Sciatic nerve (tissue), 2 donors: ENCODE results near the gene HOXB6. TPM values are rescaled to one million over a fixed set of nuclear protein-coding genes. Genes with fewer than 3 reads are reported as not detected.

ENCODE experiments used
- ATAC-seq: fragments of 200-7000 bp; cut with Tn5 transposase; one replicate; pipeline ENCODE4 v1.9.1; 2020; ENCODE audit warnings: mild to moderate bottlenecking, moderate library complexity
- DNase-seq: peaks from one replicate; pipeline ENCODE4 v3.0.0-alpha.2; 2020; ENCODE audit warnings: low spot score
- intact Hi-C: fragments of 100-400 bp; cut with DNase I; formaldehyde crosslinking; loops from one replicate; pipeline ENCODE4 v1.14.2; 2022
- microRNA-seq: library from miRNA; unstranded; fragments of <30 nt; microRNA quantifications from one replicate; pipeline ENCODE4 v1.2.0, GENCODE V29; 2020
- total RNA-seq: library from RNA; stranded (reverse); fragmentation: NEBNext Ultra II Directional; extraction: Animal tissue kit (Norgen Biotek cat#: 25700); gene quantifications from one replicate; pipeline ENCODE4 v1.2.1, GENCODE V29; 2021
- donor health status: DM: no; HTN: no; CAD: no.
- donor health status: DM: no; HTN: no; CAD: no.

Gene HOXB6
- total RNA-seq, 1 donor from 2014 or later = 6.3 TPM

- DNase-seq = no peak
- intact Hi-C loops = no loop called here
- ATAC-seq = peak; percentile 32
Observed at GRCh38 chr17:48552466-48553189, 52.2 kb downstream of the HOXB6 start.

- intact Hi-C loops = loop anchor here (2.0 kb wide), 1 partner anchor 61 kb away; no protein-coding TSS in a partner anchor
- no peak for ATAC-seq
- DNase-seq = no peak
Observed at GRCh38 chr17:48551596-48552465, 53.0 kb downstream of the HOXB6 start.

GRCh38 chr17:48551214-48551555 lies 53.6 kb downstream of the HOXB6 start:
- intact Hi-C loops = loop anchor here (2.0 kb wide), 1 partner anchor 62 kb away; no protein-coding TSS in a partner anchor
- no peak for ATAC-seq
- DNase-seq = no peak

- DNase-seq (no peak), ATAC-seq (no peak)
- intact Hi-C loops = loop anchor here (2.0 kb wide), 1 partner anchor 62 kb away; no protein-coding TSS in a partner anchor
Observed at GRCh38 chr17:48550502-48551213, 54.1 kb downstream of the HOXB6 start.

- ATAC-seq (no peak), DNase-seq (no peak)
- intact Hi-C loops = loop anchor here (2.0 kb wide), 1 partner anchor 63 kb away; no protein-coding TSS in a partner anchor
Observed at GRCh38 chr17:48549914-48550501, 54.8 kb downstream of the HOXB6 start.

GRCh38 chr17:48549281-48549630 lies 55.5 kb downstream of the HOXB6 start:
- ATAC-seq (no peak), DNase-seq (no peak)
- intact Hi-C loops = no loop called here

GRCh38 chr17:48548523-48549280 lies 56.1 kb downstream of the HOXB6 start:
- intact Hi-C loops = no loop called here
- DNase-seq (no peak), ATAC-seq (no peak)

GRCh38 chr17:48547808-48548522 lies 56.8 kb downstream of the HOXB6 start:
- intact Hi-C loops = no loop called here
- DNase-seq (no peak), ATAC-seq (no peak)

- ATAC-seq = peak; percentile 1
- intact Hi-C loops = no loop called here
- DNase-seq = no peak
Observed at GRCh38 chr17:48546924-48547807, 57.6 kb downstream of the HOXB6 start.

- ATAC-seq (no peak), DNase-seq (no peak)
- intact Hi-C loops = no loop called here
Observed at GRCh38 chr17:48546137-48546923, 58.5 kb downstream of the HOXB6 start.

Small RNA genes within 50 kb of the gene (microRNA-seq; reads per million reads assigned to microRNA genes)
- not detected for gene MIR196A1

Other genes with a start within 250 kb of the HOXB6 start
- 7.4 TPM for gene SKAP1, start 174.8 kb downstream of the HOXB6 start, total RNA-seq
- gene HOXB1, start 74.0 kb downstream of the HOXB6 start, total RNA-seq = not detected
- gene HOXB2, start 59.9 kb downstream of the HOXB6 start, total RNA-seq = 23.1 TPM
- gene HOXB4, start 26.6 kb downstream of the HOXB6 start, total RNA-seq = 8.8 TPM
- gene HOXB3, start 14.7 kb downstream of the HOXB6 start, total RNA-seq = 25.6 TPM
- gene HOXB5, start 11.2 kb downstream of the HOXB6 start, total RNA-seq = 2.4 TPM
- 8.1 TPM for gene HOXB7, start 6.0 kb upstream of the HOXB6 start, total RNA-seq
- 0.98 TPM for gene HOXB8, start 10.3 kb upstream of the HOXB6 start, total RNA-seq
- gene HOXB9, start 21.4 kb upstream of the HOXB6 start, total RNA-seq = 0.18 TPM
- gene PRAC1, start 117.5 kb upstream of the HOXB6 start, total RNA-seq = not detected
- not detected for gene PRAC2, start 118.2 kb upstream of the HOXB6 start, total RNA-seq
- gene HOXB13, start 123.8 kb upstream of the HOXB6 start, total RNA-seq = not detected
- 0.27 TPM for gene TTLL6, start 212.2 kb upstream of the HOXB6 start, total RNA-seq
- 206 TPM for gene CALCOCO2, start 226.0 kb upstream of the HOXB6 start, total RNA-seq